IMR-90 (cell line): ENCODE measurements around the gene TTC28. TPM values are rescaled to one million over a fixed set of nuclear protein-coding genes. Genes with fewer than 3 reads are reported as not detected.

Experiments
- ATAC-seq: fragments of 200-7000 bp; cut with Tn5 transposase; 2 replicates; pipeline ENCODE4 v1.9.1; 2020; ENCODE audit warnings: low read depth, mild to moderate bottlenecking, moderate library complexity
- BruUV-seq: library from RNA; stranded (reverse); fragments of 400-500 nt; replicated peaks from 2 replicates; lab custom pipeline; 2021; lab: Mats Ljungman, UMichigan
- CTCF ChIA-PET: fragments of 300-600 bp; formaldehyde crosslinking; extraction: SDS; loops from one replicate; lab custom pipeline; 2021; ENCODE audit warnings: antibody characterized with exemption; lab: Yijun Ruan, JAX
- POLR2A ChIA-PET: fragments of 300-600 bp; sonication (Branson Sonifier 250); formaldehyde crosslinking; loops from one replicate; lab custom pipeline; 2022; ENCODE audit warnings: antibody characterized with exemption; ENCODE audit not compliant: unreplicated experiment; lab: Charles Lee
- DNase-seq: peaks from one replicate; pipeline ENCODE4 v3.0.0; 2013
- H2AFZ ChIP-seq: replicated peaks from 2 replicates; pipeline ENCODE3; 2013; ENCODE audit warnings: low read length, mild to moderate bottlenecking; ENCODE audit not compliant: poor library complexity
- H2AK5ac ChIP-seq: 2 replicates; pipeline ENCODE4 v1.6.1; 2013; ENCODE audit warnings: low read depth, low read length, inconsistent platforms
- H2AK9ac ChIP-seq: replicated peaks from 2 replicates; pipeline ENCODE3; 2013; ENCODE audit warnings: mild to moderate bottlenecking, low read depth, low read length, moderate library complexity; ENCODE audit not compliant: poor library complexity
- H2BK120ac ChIP-seq: 2 replicates; pipeline ENCODE4 v1.6.1; 2013; ENCODE audit warnings: low read depth, low read length, inconsistent platforms
- H2BK15ac ChIP-seq: 3 replicates; pipeline ENCODE4 v1.6.1; 2013; ENCODE audit warnings: low read depth, low read length, inconsistent platforms
- H2BK20ac ChIP-seq: 2 replicates; pipeline ENCODE4 v1.6.1; 2013; ENCODE audit warnings: low read depth, mild to moderate bottlenecking, inconsistent platforms, low read length, moderate library complexity
- H2BK5ac ChIP-seq: 2 replicates; pipeline ENCODE4 v1.6.1; 2013; ENCODE audit warnings: mild to moderate bottlenecking, low read depth, low read length, inconsistent platforms; ENCODE audit not compliant: poor library complexity, severe bottlenecking
- H3K14ac ChIP-seq: replicated peaks from 2 replicates; pipeline ENCODE4 v1.6.1; 2013; ENCODE audit warnings: low read depth, low read length, inconsistent platforms
- H3K18ac ChIP-seq: 2 replicates; pipeline ENCODE4 v1.6.1; 2013; ENCODE audit warnings: low read depth, low read length, control low read depth
- H3K23ac ChIP-seq: 2 replicates; pipeline ENCODE4 v1.6.1; 2013; ENCODE audit warnings: low read depth, low read length, inconsistent platforms
- H3K27ac ChIP-seq: 2 replicates; pipeline ENCODE4 v1.5.1; 2013; ENCODE audit warnings: mild to moderate bottlenecking, control low read depth, low read length; ENCODE audit not compliant: insufficient read depth
- H3K27me3 ChIP-seq: 2 replicates; pipeline ENCODE4 v1.6.1; 2013; ENCODE audit warnings: low read length; ENCODE audit not compliant: control insufficient read depth, insufficient read depth
- H3K36me3 ChIP-seq: 2 replicates; pipeline ENCODE4 v1.6.1; 2013; ENCODE audit warnings: low read length, mixed read lengths; ENCODE audit not compliant: control insufficient read depth, insufficient read depth
- H3K4ac ChIP-seq: 2 replicates; pipeline ENCODE4 v1.6.1; 2013; ENCODE audit warnings: low read depth, low read length, inconsistent platforms
- H3K4me1 ChIP-seq: 2 replicates; pipeline ENCODE4 v1.6.1; 2013; ENCODE audit warnings: low read length, mixed read lengths; ENCODE audit not compliant: control insufficient read depth, insufficient read depth
- H3K4me2 ChIP-seq: 2 replicates; pipeline ENCODE4 v1.6.1; 2013; ENCODE audit warnings: low read depth, mild to moderate bottlenecking, control low read depth, low read length, moderate library complexity
- H3K4me3 ChIP-seq: 2 replicates; pipeline ENCODE4 v1.5.1; 2013; ENCODE audit warnings: low read depth, mild to moderate bottlenecking, control low read depth, low read length, moderate library complexity; ENCODE audit not compliant: insufficient read depth
- H3K56ac ChIP-seq: 2 replicates; pipeline ENCODE4 v1.6.1; 2013; ENCODE audit warnings: low read length, inconsistent platforms; ENCODE audit not compliant: insufficient read depth; ENCODE audit errors: extremely low read depth
- H3K79me1 ChIP-seq, 2 experiments: 2 replicates each; pipeline ENCODE4 v1.6.1; 2013; ENCODE audit warnings: low read length in 2 of 2, inconsistent platforms in 1 of 2, low read depth in 1 of 2
- H3K9ac ChIP-seq: 2 replicates; pipeline ENCODE4 v1.6.1; 2013; ENCODE audit warnings: low read depth, low read length, control low read depth
- H3K9me1 ChIP-seq: 2 replicates; pipeline ENCODE4 v1.6.1; 2013; ENCODE audit warnings: low read length, inconsistent platforms; ENCODE audit not compliant: insufficient read depth
- H3K9me3 ChIP-seq: 2 replicates; pipeline ENCODE4 v1.6.1; 2013; ENCODE audit warnings: low read length; ENCODE audit not compliant: control insufficient read depth, insufficient read depth
- H4K20me1 ChIP-seq: 2 replicates; pipeline ENCODE4 v1.6.1; 2013; ENCODE audit warnings: low read length, inconsistent platforms; ENCODE audit not compliant: insufficient read depth
- H4K5ac ChIP-seq: 2 replicates; pipeline ENCODE4 v1.6.1; 2013; ENCODE audit warnings: mild to moderate bottlenecking, low read depth, low read length, control low read depth
- H4K8ac ChIP-seq, 2 experiments: 2 replicates each; pipeline ENCODE4 v1.6.1; 2013; ENCODE audit warnings: low read depth in 2 of 2, low read length in 2 of 2, control low read depth in 1 of 2, inconsistent platforms in 1 of 2
- H4K91ac ChIP-seq: 2 replicates; pipeline ENCODE4 v1.6.1; 2013; ENCODE audit warnings: low read depth, low read length, inconsistent platforms; ENCODE audit not compliant: insufficient read depth
- MAFK ChIP-seq: IDR thresholded peaks from 2 replicates; pipeline ENCODE4 v1.6.1; 2012; ENCODE audit warnings: low read depth, low read length, improper control_type of control experiment
- WGBS, 2 experiments: methylation state at CpG; one replicate each; pipeline versions ENCODE4 v1.1.5 to v1.1.7; 2013; ENCODE audit warnings: missing lambda C conversion rate in 2 of 2; ENCODE audit not compliant: insufficient read length in 1 of 2; ENCODE audit errors: extremely low coverage in 2 of 2; 5-methylcytosine and 5-hydroxymethylcytosine counted together
- dilution Hi-C: fragments of 300-500 bp; cut with HindIII; formaldehyde crosslinking; loops from one replicate; pipeline ENCODE4 v1.14.3; 2018; ENCODE audit warnings: low sequenced_read_pairs; ENCODE audit not compliant: unreplicated experiment
- in situ Hi-C: fragments of 300-500 bp; cut with MboI; formaldehyde crosslinking; loops from 3 replicates; pipeline ENCODE4 v1.14.3; 2019; ENCODE audit warnings: low sequenced_read_pairs, inconsistent platforms, mixed read lengths
- intact Hi-C: fragments of 100-400 bp; cut with micrococcal nuclease; formaldehyde crosslinking; loops from 2 replicates; pipeline ENCODE4 v1.10.0; 2022
- polyA plus RNA-seq, 3 experiments: library from polyadenylated mRNA; depleted of rRNA; stranded (reverse); fragments of >200 nt; gene quantifications; 2 replicates each; pipeline ENCODE4 v1.2.3, GENCODE V29; 2012; ENCODE audit warnings: low replicate concordance in 1 of 3
- total RNA-seq: library from RNA; depleted of rRNA; stranded (reverse); fragments of >200 nt; gene quantifications from 2 replicates; pipeline ENCODE4 v1.2.3, GENCODE V29; 2012
- TF ChIP-seq, protein P1 (sequence below): conservative IDR thresholded peaks from 2 replicates; pipeline ENCODE4 v1.5.1; 2012; ENCODE audit warnings: mild to moderate bottlenecking, low read depth, low read length, improper control_type of control experiment

TTC28 gene
- total and polyA plus RNA-seq, 2 of the 4 experiments (the other 2 are of a cell fraction): 5.6 to 13.3 TPM

- no TSS peak for BruUV-seq
- H4K8ac ChIP-seq: peak overlapping the region in 1 of 2 experiments; percentile 26; a peak in 1 of 4 replicates
- no peak for ATAC-seq
- ChIA-PET POLR2A (interaction anchor here (0.6 to 1.0 kb wide), 2 partner anchors 12 to 593 kb away, joined by 3 to 7 read pairs; no protein-coding TSS in a partner anchor), CTCF (no interaction called here)
- no peak overlapping the region for H3K4me3 ChIP-seq
- in situ Hi-C loops (no loop called here), dilution Hi-C loops (no loop called here), intact Hi-C loops (no loop called here)
- H4K91ac ChIP-seq: no peak overlapping the region
- no peak overlapping the region for H2AK9ac ChIP-seq
- H2AK5ac ChIP-seq: no peak overlapping the region
- H2BK5ac ChIP-seq: no peak overlapping the region
- H3K18ac ChIP-seq: no peak overlapping the region
- no peak overlapping the region for H3K56ac ChIP-seq
- H3K14ac ChIP-seq: no peak overlapping the region
- no peak overlapping the region for H3K9ac ChIP-seq
- peak overlapping the region; percentile 16; the same call in 1 of the 2 replicates for H3K4ac ChIP-seq
- peak overlapping the region; percentile 61 for H2AFZ ChIP-seq
- H3K23ac ChIP-seq: no peak overlapping the region
- no peaks in the 10 kb centered on the region for H4K20me1 ChIP-seq
- H3K9me3 ChIP-seq: no peaks in the 10 kb centered on the region
- H2BK120ac ChIP-seq: peak overlapping the region; percentile 5; the same call in 1 of the 2 replicates
- H3K36me3 ChIP-seq: peaks cover 53% of the 10 kb centered on the region
- H3K9me1 ChIP-seq: peaks cover 16% of the 10 kb centered on the region
- H3K27me3 ChIP-seq: no peaks in the 10 kb centered on the region
- peaks cover 13% of the 10 kb centered on the region for H3K4me1 ChIP-seq
- H3K79me1 ChIP-seq: peaks cover 0 to 5% of the 10 kb centered on the region in 2 experiments; a peak in 1 of 4 replicates
- TF ChIP-seq MAFK: no peak
- TF ChIP-seq, protein P1, sequence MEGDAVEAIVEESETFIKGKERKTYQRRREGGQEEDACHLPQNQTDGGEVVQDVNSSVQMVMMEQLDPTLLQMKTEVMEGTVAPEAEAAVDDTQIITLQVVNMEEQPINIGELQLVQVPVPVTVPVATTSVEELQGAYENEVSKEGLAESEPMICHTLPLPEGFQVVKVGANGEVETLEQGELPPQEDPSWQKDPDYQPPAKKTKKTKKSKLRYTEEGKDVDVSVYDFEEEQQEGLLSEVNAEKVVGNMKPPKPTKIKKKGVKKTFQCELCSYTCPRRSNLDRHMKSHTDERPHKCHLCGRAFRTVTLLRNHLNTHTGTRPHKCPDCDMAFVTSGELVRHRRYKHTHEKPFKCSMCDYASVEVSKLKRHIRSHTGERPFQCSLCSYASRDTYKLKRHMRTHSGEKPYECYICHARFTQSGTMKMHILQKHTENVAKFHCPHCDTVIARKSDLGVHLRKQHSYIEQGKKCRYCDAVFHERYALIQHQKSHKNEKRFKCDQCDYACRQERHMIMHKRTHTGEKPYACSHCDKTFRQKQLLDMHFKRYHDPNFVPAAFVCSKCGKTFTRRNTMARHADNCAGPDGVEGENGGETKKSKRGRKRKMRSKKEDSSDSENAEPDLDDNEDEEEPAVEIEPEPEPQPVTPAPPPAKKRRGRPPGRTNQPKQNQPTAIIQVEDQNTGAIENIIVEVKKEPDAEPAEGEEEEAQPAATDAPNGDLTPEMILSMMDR: peak; percentile 27; the same call in 1 of the 2 replicates
- no peak overlapping the region for H3K27ac ChIP-seq
- no peak overlapping the region for H2BK15ac ChIP-seq
- peak; percentile 8 for DNase-seq
- H3K4me2 ChIP-seq: no peak overlapping the region
- 77% methylated on average over 5 of the region's 12 CpGs; no CpG with 5 or more reads in 1 of the 2 experiments for WGBS, 2 experiments
- no peak overlapping the region; the same call in 1 of the 2 replicates for H2BK20ac ChIP-seq
- no peak overlapping the region for H4K5ac ChIP-seq
Measured at GRCh38 chr22:27990879-27991278, 688.8 kb downstream of the TTC28 start.
